Left lung (tissue), 10 donors: ENCODE data around the gene SIRPB1. TPM values are rescaled to one million over a fixed set of nuclear protein-coding genes. Genes with fewer than 3 reads are reported as not detected.

Experiments
- ATAC-seq: fragments of 200-7000 bp; cut with Tn5 transposase; one replicate; pipeline ENCODE4 v1.9.1; 2020; ENCODE audit warnings: moderate library complexity
- DNase-seq, 4 donors: peaks; one replicate each; pipeline ENCODE4 v3.0.0-alpha.2; 2013 to 2020
- H3K27ac ChIP-seq, 2 donors: fragments of 200-600 bp; sonication (generic) in 1 of 2; one replicate each; pipeline versions ENCODE4 v1.5.0 to v1.8.0; 2020 to 2021
- H3K27me3 ChIP-seq, 2 donors: fragments of 200-600 bp; sonication (generic) in 1 of 2; one replicate each; pipeline versions ENCODE4 v1.5.0 to v1.8.0; 2020 to 2021
- H3K36me3 ChIP-seq, 2 donors: fragments of 200-600 bp; sonication (generic) in 1 of 2; one replicate each; pipeline versions ENCODE4 v1.5.0 to v1.8.0; 2020 to 2021
- H3K4me1 ChIP-seq, 2 donors: fragments of 200-600 bp; one replicate each; pipeline ENCODE4 v1.8.0; 2021
- H3K4me3 ChIP-seq, 2 donors: fragments of 200-600 bp; sonication (generic) in 1 of 2; one replicate each; pipeline versions ENCODE4 v1.5.0 to v1.8.0; 2020 to 2021; ENCODE audit warnings: mild to moderate bottlenecking in 1 of 2
- H3K9me3 ChIP-seq, 2 donors: fragments of 200-600 bp; sonication (generic) in 1 of 2; one replicate each; pipeline versions ENCODE4 v1.5.0 to v1.8.0; 2020 to 2021
- CTCF ChIP-seq, 2 donors: fragments of 200-600 bp; sonication (generic) in 1 of 2; IDR thresholded peaks; one replicate each; pipeline versions ENCODE4 v1.5.0 to v1.8.0; 2021; ENCODE audit warnings: antibody characterized with exemption in 2 of 2
- intact Hi-C, 2 donors: fragments of 100-400 bp; cut with DNase I; formaldehyde crosslinking; loops; one replicate each; pipeline versions ENCODE4 v1.11.2 to v1.14.2; 2022
- polyA plus RNA-seq, 6 donors: library from polyadenylated mRNA; unstranded; fragments of 120-200 nt; gene quantifications; one replicate each; pipeline ENCODE4 v1.2.1, GENCODE V29; 2013; ENCODE audit not compliant: insufficient read length in 6 of 6
- total RNA-seq, 2 donors: library from RNA; stranded (reverse); fragmentation: NEBNext Ultra II Directional; extraction: Animal tissue kit (Norgen Biotek cat#: 25700); gene quantifications; one replicate each; pipeline ENCODE4 v1.2.1, GENCODE V29; 2021
- donor health status: DM: no; HTN: yes; CAD: no.
- donor health status: DM: no; HTN: no; CAD: no.

Gene SIRPB1
- total and polyA plus RNA-seq, 8 donors = 0.34 to 57.9 (median 1.5) TPM

GRCh38 chr20:1665345-1665744, 45.5 kb upstream of the SIRPB1 start:
- H3K36me3 ChIP-seq = no peaks in the 10 kb centered on the region
- H3K4me3 ChIP-seq = no peak overlapping the region
- peaks cover 0 to 23% of the 10 kb centered on the region in 2 donors for H3K4me1 ChIP-seq
- H3K27ac ChIP-seq = no peak overlapping the region
- ATAC-seq (no peak), DNase-seq (no peak)
- H3K27me3 ChIP-seq = peaks cover 0 to 15% of the 10 kb centered on the region in 2 donors
- TF ChIP-seq CTCF (IDR thresholded peaks at IDR 0.05) = no peak
- no peaks in the 10 kb centered on the region for H3K9me3 ChIP-seq
- intact Hi-C loops = no loop called here

GRCh38 chr20:1664911-1665310, 45.1 kb upstream of the SIRPB1 start:
- DNase-seq = no peak
- no peak for ATAC-seq
- TF ChIP-seq CTCF (IDR thresholded peaks at IDR 0.05) = no peak
- intact Hi-C loops = no loop called here
- H3K36me3 ChIP-seq = no peaks in the 10 kb centered on the region
- H3K9me3 ChIP-seq = no peaks in the 10 kb centered on the region
- no peak overlapping the region for H3K4me3 ChIP-seq
- H3K4me1 ChIP-seq = peaks cover 0 to 23% of the 10 kb centered on the region in 2 donors
- H3K27ac ChIP-seq = no peak overlapping the region
- peaks cover 0 to 16% of the 10 kb centered on the region in 2 donors for H3K27me3 ChIP-seq

DNA sequence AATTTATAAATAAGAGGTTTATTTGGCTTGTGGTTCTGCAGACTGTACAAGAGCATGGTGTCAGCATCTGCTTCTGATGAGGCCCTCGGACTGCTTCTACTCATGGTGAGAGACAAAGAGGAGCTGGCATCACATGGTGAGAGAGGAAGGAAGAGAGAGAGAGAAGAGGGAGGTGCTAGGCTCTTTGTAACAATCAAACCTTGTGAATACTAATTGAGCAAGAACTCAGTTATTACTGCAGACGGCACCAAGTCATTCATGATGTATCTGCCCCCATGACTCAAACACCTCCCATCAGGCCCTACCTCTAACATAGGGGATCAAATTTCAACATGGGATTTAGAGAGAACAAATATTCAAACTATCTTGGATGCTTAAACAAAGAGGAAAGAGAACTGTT, 44.1 kb upstream of the SIRPB1 start:
- Histone ChIP-seq H3K27ac (no peak overlapping the region), H3K4me3 (no peak overlapping the region), H3K27me3 (peaks cover 0 to 12% of the 10 kb centered on the region in 2 donors), H3K36me3 (no peaks in the 10 kb centered on the region), H3K9me3 (no peaks in the 10 kb centered on the region), H3K4me1 (peaks cover 0 to 23% of the 10 kb centered on the region in 2 donors)
- no peak for TF ChIP-seq CTCF (IDR thresholded peaks at IDR 0.05)
- no peak for DNase-seq
- intact Hi-C loops = no loop called here
- no peak for ATAC-seq

DNA sequence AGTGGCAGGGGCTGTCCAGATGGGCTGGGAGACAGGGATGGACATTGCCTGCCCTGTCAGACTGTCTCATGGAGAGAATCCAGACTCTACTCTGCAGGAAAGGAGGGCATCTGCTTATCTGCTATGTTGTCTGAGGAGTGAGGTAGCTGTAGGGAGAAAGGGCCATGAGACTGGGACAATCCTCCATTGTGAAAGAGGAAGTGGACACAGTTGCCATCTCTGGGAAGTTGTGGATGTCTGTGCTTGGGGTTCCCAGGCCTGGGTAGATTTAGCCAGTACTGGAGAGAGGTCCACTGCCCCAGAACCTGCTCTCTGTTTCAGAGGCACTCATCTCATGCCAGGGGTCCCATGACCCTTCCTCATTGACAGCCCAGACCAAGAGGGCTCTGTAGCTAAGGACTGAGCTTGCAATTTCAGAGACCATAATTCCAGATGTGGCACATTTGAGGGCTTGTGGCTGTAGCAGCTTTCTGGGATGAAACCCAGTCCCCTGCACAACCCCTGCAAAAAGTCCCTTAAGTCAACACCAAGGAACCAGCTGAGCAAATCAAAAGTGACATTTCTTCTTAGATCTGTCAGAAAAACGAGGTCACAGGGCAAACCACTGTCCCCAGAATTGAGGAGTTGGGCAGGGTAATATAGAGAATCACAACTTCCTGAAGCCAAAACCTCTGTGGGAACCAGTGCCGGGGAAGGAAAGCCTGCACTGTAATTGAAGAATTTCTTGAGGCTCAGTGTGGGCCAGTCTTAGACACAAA, 41.9 kb upstream of the SIRPB1 start:
- Histone ChIP-seq H3K9me3 (no peaks in the 10 kb centered on the region), H3K4me3 (no peak overlapping the region), H3K27me3 (peaks cover 0 to 27% of the 10 kb centered on the region in 2 donors), H3K36me3 (no peaks in the 10 kb centered on the region), H3K27ac (no peak overlapping the region), H3K4me1 (peaks cover 0 to 23% of the 10 kb centered on the region in 2 donors)
- peak; percentile 23 for ATAC-seq
- intact Hi-C loops = no loop called here
- no peak for TF ChIP-seq CTCF (IDR thresholded peaks at IDR 0.05)
- DNase-seq = no peak

DNA sequence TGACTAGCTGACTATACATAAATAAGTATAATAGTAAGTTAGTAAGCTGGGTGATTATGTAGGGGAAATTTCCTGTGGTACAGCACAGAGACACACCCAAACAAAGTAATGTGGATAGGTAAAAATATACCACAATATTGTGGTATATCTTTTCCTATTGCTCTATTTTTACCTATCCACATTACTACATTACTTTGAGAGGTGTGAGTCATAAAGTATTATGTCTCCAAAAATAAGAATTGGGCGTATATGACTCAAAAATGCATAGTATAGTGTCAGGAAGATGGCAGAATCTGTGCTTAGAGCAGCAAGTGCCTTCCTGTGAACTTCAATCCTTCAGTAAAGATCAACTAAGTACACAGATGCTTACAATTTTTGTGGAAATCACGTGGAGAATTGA, 40.4 kb upstream of the SIRPB1 start:
- intact Hi-C loops = no loop called here

More for the DNA sequence above, 40.4 kb upstream of the SIRPB1 start:
- H3K4me1 ChIP-seq = peaks cover 0 to 23% of the 10 kb centered on the region in 2 donors
- TF ChIP-seq CTCF (IDR thresholded peaks at IDR 0.05) = no peak
- H3K36me3 ChIP-seq = no peaks in the 10 kb centered on the region
- ATAC-seq (no peak), DNase-seq (no peak)
- peaks cover 0 to 27% of the 10 kb centered on the region in 2 donors for H3K27me3 ChIP-seq
- H3K4me3 ChIP-seq = no peak overlapping the region
- no peak overlapping the region for H3K27ac ChIP-seq
- H3K9me3 ChIP-seq = no peaks in the 10 kb centered on the region
